ENCODE data around the gene GRM4. TPM values are rescaled to one million over a fixed set of nuclear protein-coding genes. Genes with fewer than 3 reads are reported as not detected.
A peak's percentile ranks its signal among the peaks of the same experiment; 100 is the strongest.

The GRM4 gene
- total RNA-seq, 1 donor from 2014 or later = 0.29 TPM

DNA sequence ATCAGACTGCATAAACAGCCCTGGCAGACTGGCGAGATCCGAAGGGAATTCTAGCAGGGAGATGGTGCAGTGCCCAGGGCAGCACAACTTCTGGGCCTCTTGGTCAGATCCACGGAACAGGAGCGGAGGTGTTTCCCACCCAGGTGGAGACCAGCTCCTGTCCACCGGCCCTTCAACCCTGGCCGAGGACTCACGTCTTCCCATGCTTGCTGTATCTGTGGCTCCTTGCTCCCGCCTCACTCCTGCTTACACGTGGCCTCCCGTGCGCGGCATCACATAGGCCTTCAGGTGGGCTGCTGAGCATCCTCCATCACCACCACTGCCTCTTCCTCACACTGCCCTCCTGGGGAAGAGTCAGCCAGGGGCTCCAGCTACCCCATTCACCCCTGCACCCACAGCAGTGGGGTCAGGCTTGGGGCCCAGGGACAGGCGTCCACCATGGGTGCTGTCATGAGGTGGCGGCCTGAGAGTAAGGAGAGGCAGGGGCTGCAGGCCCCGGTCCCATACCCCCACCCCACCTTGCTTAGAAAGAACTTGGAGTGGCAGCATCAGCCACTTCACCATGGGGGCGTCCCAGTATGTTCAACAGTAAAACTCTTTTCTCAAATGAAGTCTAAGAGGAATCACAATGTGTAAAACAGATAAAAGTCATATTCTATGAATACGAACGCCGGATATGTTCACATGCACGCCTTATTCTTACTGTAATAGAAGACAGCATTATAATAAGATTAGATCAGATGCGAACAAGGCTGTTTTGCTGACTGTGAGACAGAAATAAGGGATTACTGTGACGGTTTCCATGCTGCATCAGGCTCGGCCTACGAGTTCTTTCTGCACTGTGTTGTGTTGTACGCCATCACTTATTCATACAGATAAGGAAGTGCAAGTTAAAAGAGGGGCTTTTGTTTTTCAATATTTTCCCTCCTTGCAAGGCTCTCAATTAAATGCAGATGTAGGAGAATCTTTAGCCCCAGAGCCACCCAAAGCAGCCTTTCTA is 165.4 kb downstream of the GRM4 start:
- no peak overlapping the region for H3K4me3 ChIP-seq
- TF ChIP-seq, protein P1, sequence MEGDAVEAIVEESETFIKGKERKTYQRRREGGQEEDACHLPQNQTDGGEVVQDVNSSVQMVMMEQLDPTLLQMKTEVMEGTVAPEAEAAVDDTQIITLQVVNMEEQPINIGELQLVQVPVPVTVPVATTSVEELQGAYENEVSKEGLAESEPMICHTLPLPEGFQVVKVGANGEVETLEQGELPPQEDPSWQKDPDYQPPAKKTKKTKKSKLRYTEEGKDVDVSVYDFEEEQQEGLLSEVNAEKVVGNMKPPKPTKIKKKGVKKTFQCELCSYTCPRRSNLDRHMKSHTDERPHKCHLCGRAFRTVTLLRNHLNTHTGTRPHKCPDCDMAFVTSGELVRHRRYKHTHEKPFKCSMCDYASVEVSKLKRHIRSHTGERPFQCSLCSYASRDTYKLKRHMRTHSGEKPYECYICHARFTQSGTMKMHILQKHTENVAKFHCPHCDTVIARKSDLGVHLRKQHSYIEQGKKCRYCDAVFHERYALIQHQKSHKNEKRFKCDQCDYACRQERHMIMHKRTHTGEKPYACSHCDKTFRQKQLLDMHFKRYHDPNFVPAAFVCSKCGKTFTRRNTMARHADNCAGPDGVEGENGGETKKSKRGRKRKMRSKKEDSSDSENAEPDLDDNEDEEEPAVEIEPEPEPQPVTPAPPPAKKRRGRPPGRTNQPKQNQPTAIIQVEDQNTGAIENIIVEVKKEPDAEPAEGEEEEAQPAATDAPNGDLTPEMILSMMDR (IDR thresholded peaks at IDR 0.05) = no peak
- intact Hi-C loops (cut with DNase I) = no loop called here
- no peak overlapping the region for H3K27ac ChIP-seq
- ATAC-seq (no peak), DNase-seq (peak; percentile 46)
- H3K9me3 ChIP-seq = no peaks in the 10 kb centered on the region
- no peaks in the 10 kb centered on the region for H3K36me3 ChIP-seq
- H3K27me3 ChIP-seq = peaks cover 13% of the 10 kb centered on the region
- no peaks in the 10 kb centered on the region for H3K4me1 ChIP-seq

DNA sequence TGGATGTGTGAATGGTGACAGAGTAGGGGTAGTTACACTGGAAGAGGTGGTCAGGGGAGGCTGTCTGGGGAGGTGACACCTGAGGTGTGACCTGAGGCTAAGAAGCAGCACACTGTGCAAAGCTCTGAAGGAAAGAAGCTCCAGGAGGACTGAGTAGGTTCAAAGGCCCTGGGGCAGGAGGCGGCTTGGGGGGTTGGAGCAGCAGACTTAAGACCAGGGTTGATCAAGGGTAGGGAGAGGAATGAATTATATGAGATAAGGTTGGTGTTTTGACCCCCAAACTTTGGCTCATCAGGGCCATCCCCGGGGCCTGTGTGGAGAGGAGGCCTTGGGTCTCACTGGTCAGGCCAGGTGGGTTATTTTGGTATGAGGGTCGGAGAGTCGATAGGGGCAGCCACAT is 166.1 kb downstream of the GRM4 start:
- DNase-seq = no peak
- Histone ChIP-seq H3K27ac (no peak overlapping the region), H3K4me1 (no peaks in the 10 kb centered on the region), H3K27me3 (peaks cover 16% of the 10 kb centered on the region), H3K36me3 (no peaks in the 10 kb centered on the region), H3K9me3 (no peaks in the 10 kb centered on the region), H3K4me3 (no peak overlapping the region)
- intact Hi-C loops (cut with DNase I) = no loop called here
- ATAC-seq = no peak
- TF ChIP-seq, protein P1 (IDR thresholded peaks at IDR 0.05) = no peak

DNA sequence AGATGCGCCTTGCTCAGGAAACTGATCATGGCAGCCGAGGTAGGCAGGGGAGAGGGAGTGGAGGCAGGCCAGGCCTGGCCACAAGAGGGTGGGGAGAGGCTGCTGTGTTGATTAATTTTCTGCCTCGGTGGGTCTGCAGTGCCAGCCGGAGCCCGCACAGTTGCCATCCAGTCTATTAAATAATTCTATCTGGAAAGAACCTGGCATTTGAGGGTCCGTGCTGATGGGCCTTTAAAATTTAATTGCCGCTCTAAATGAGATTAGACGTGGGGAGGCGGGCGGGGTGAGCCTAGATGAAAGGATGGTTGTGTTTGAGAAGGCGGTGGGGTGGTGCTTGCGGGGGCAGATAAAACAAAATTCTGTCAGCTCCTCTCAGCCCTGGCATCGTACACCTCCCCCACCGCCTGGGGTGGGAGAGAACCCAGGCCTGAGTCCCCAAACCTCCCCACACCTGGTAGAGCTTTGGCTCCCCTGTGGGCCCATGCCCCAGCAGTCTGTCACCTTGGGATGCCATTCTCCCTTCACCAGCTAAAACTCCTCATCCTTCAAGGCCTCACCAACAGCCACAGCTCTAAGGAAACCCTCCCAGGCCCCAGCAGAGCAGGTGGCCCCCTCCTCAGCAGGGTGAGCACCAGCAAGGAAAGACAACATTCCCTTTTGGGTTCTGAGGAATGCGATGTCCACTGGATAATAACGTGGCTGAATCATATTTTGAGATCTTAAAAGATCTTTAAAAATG is 167.3 kb downstream of the GRM4 start:
- no peak for DNase-seq
- TF ChIP-seq, protein P1 (IDR thresholded peaks at IDR 0.05) = no peak
- ATAC-seq = no peak
- intact Hi-C loops (cut with DNase I) = no loop called here
- H3K36me3 ChIP-seq = no peaks in the 10 kb centered on the region
- H3K9me3 ChIP-seq = no peaks in the 10 kb centered on the region
- H3K4me3 ChIP-seq = no peak overlapping the region
- no peak overlapping the region for H3K27ac ChIP-seq
- H3K27me3 ChIP-seq = peaks cover 25% of the 10 kb centered on the region
- H3K4me1 ChIP-seq = no peaks in the 10 kb centered on the region

DNA sequence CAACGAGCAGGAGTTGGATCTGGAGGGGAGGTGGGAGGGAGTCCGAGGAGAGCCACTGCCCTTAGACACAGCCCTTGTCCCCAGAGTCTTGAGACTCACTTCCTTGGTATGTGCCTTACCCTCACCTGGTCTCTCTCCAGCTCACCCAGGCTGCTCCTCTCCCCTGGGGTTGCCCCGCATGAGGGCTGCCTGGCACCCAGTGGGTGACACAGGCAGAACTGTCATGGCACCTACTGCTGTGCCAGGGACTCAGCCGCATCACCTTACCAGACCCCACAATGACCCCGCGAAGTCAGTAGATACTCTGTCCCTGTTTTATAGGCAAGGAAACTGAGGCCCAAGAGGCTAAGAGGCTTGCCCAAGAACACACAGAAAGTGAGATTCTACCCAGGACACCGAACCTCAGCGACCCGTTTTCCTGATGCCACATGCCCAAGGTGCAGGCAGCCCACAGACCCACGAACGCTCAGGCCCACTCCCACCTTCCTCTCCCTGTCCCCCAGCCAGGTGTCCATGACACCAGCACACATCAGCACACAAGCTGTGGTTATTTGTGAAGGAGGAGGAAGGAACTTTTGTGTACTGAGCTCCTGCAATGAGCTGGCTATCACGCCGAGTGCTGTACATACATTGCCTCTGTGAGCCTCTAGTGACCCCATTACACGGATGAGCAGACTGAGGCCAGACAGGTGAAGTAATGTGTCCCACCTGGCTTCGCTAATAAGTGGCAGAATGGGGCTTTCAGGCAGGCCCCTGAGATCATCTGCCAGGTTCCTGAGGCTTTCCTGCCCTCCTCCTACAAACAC is 168.1 kb downstream of the GRM4 start:
- Histone ChIP-seq H3K27me3 (peaks cover 30% of the 10 kb centered on the region), H3K36me3 (no peaks in the 10 kb centered on the region), H3K4me1 (no peaks in the 10 kb centered on the region), H3K9me3 (no peaks in the 10 kb centered on the region), H3K4me3 (no peak overlapping the region), H3K27ac (no peak overlapping the region)
- peak; percentile 20 for DNase-seq
- ATAC-seq = no peak
- TF ChIP-seq, protein P1 (IDR thresholded peaks at IDR 0.05) = no peak
- intact Hi-C loops (cut with DNase I) = no loop called here

Measured in upper lobe of right lung (tissue), 1 donor.